GM18909 (cell line): ENCODE data around the gene ORMDL3.
"Not testable (repeated sequence)": the region's sequence is repeated elsewhere in the genome, so short reads cannot be mapped to it uniquely, and the experiment has no call there.

Source experiments
- ATAC-seq: cut with Tn5 transposase; IDR thresholded peaks from one replicate; pipeline ENCODE4 v1.9.1; 2021; ENCODE audit warnings: mild to moderate bottlenecking; ENCODE audit not compliant: unreplicated experiment, poor library complexity

Gene ORMDL3

GRCh38 chr17:39887078-39887477, 40.3 kb downstream of the ORMDL3 start:
- no peak for ATAC-seq

- ATAC-seq = not testable (repeated sequence)
Measured at GRCh38 chr17:39886102-39886501, 41.3 kb downstream of the ORMDL3 start.

GRCh38 chr17:39872751-39873150, 54.6 kb downstream of the ORMDL3 start:
- no peak for ATAC-seq

- ATAC-seq = no peak
Measured at GRCh38 chr17:39871801-39872200, 55.6 kb downstream of the ORMDL3 start.
